ENCODE data around the gene PTPRM. TPM values are rescaled to one million over a fixed set of nuclear protein-coding genes. Genes with fewer than 3 reads are reported as not detected.

Gene PTPRM
- total RNA-seq, 4 donors from 2014 or later, result 62.7 to 94.0 (median 76.0) TPM

DNA sequence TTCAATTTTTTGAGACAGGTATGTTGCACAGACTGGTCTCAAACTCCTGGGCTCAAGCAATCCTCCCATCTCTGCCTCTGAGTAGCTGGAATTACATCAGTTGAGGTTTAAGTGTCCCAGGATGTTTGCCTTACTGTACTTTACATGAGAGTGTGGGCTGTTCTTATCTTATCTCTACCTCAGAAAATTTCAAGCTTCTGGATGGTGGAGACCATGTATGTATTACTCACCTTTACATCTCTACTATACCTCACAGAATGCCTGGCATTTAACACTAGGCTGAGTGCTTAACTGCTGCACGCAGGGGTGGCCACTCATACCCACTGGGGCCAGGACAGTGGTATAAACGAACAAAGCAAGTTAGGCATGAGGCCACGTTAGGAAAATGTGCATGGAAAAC is 770.1 kb downstream of the PTPRM start:
- WGBS, result 89% methylated on average over 3 of the region's 3 CpGs
- TF ChIP-seq POLR2A (IDR thresholded peaks at IDR 0.05; ENCODE audit: low read depth) (no peak), POLR2AphosphoS5 (IDR thresholded peaks at IDR 0.05) (no peak), EP300 (IDR thresholded peaks at IDR 0.05) (no peak)
- TF ChIP-seq, protein P1, sequence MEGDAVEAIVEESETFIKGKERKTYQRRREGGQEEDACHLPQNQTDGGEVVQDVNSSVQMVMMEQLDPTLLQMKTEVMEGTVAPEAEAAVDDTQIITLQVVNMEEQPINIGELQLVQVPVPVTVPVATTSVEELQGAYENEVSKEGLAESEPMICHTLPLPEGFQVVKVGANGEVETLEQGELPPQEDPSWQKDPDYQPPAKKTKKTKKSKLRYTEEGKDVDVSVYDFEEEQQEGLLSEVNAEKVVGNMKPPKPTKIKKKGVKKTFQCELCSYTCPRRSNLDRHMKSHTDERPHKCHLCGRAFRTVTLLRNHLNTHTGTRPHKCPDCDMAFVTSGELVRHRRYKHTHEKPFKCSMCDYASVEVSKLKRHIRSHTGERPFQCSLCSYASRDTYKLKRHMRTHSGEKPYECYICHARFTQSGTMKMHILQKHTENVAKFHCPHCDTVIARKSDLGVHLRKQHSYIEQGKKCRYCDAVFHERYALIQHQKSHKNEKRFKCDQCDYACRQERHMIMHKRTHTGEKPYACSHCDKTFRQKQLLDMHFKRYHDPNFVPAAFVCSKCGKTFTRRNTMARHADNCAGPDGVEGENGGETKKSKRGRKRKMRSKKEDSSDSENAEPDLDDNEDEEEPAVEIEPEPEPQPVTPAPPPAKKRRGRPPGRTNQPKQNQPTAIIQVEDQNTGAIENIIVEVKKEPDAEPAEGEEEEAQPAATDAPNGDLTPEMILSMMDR (IDR thresholded peaks at IDR 0.05), result no peak
- H3K27me3 ChIP-seq, result no peaks in the 10 kb centered on the region
- intact Hi-C loops (cut with DNase I), result no loop called here
- H3K4me1 ChIP-seq, result peaks cover 11 to 21% (median 18%) of the 10 kb centered on the region in 4 donors
- H3K9me3 ChIP-seq, result no peaks in the 10 kb centered on the region
- DNase-seq (ENCODE audit: extremely low spot score), result no peak
- no peak overlapping the region for H3K27ac ChIP-seq (replicated peaks in 1 of 4)
- no peaks in the 10 kb centered on the region for H3K36me3 ChIP-seq
- H3K4me3 ChIP-seq, result no peak overlapping the region

DNA sequence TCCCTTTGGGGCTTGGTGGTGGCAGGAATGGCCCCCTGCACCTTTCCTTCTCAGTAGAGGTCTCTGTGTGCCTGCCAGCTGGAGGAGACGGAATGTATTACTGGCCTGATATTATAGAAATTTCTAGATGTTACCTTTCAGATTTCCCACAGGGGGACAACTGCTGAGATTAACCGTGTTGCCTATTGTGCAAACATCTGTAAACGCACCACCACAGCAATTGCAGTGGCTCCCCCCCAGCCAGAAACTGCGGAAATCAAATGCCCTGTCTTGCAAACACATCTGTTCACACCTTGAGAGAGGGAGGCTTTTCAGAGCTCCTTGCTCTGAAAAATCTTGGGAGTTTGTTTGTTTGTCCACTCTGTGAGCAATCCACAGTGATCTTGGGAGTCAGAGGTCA is 772.1 kb downstream of the PTPRM start:
- Histone ChIP-seq H3K4me1 (peaks cover 11 to 25% (median 19%) of the 10 kb centered on the region in 4 donors), H3K27me3 (no peaks in the 10 kb centered on the region), H3K9me3 (no peaks in the 10 kb centered on the region), H3K36me3 (no peaks in the 10 kb centered on the region), H3K27ac (replicated peaks in 1 of 4) (no peak overlapping the region), H3K4me3 (no peak overlapping the region)
- no peak for TF ChIP-seq POLR2AphosphoS5 (IDR thresholded peaks at IDR 0.05)
- no peak for TF ChIP-seq EP300 (IDR thresholded peaks at IDR 0.05)
- TF ChIP-seq POLR2A (IDR thresholded peaks at IDR 0.05; ENCODE audit: low read depth), result no peak
- TF ChIP-seq, protein P1 (IDR thresholded peaks at IDR 0.05), result no peak
- 92% methylated on average over 4 of the region's 4 CpGs for WGBS
- intact Hi-C loops (cut with DNase I), result no loop called here
- DNase-seq (ENCODE audit: extremely low spot score), result no peak

GRCh38 chr18:8339952-8340351 is 772.8 kb downstream of the PTPRM start:
- no peaks in the 10 kb centered on the region for H3K27me3 ChIP-seq
- intact Hi-C loops (cut with DNase I), result no loop called here
- H3K36me3 ChIP-seq, result no peaks in the 10 kb centered on the region
- DNase-seq (ENCODE audit: extremely low spot score), result no peak
- 69% methylated on average over 10 of the region's 10 CpGs for WGBS
- H3K9me3 ChIP-seq, result no peaks in the 10 kb centered on the region
- H3K4me3 ChIP-seq, result no peak overlapping the region
- H3K27ac ChIP-seq (replicated peaks in 1 of 4), result no peak overlapping the region
- H3K4me1 ChIP-seq, result peaks cover 11 to 25% (median 19%) of the 10 kb centered on the region in 4 donors
- TF ChIP-seq EP300 (IDR thresholded peaks at IDR 0.05), result no peak
- TF ChIP-seq, protein P1 (IDR thresholded peaks at IDR 0.05), result no peak
- no peak for TF ChIP-seq POLR2AphosphoS5 (IDR thresholded peaks at IDR 0.05)
- no peak for TF ChIP-seq POLR2A (IDR thresholded peaks at IDR 0.05; ENCODE audit: low read depth)

GRCh38 chr18:8341481-8342230 is 774.5 kb downstream of the PTPRM start:
- no peak for DNase-seq (ENCODE audit: extremely low spot score)
- TF ChIP-seq POLR2AphosphoS5 (IDR thresholded peaks at IDR 0.05), result no peak
- TF ChIP-seq POLR2A (IDR thresholded peaks at IDR 0.05; ENCODE audit: low read depth), result no peak
- TF ChIP-seq, protein P1 (IDR thresholded peaks at IDR 0.05), result no peak
- TF ChIP-seq EP300 (IDR thresholded peaks at IDR 0.05), result no peak
- H3K27me3 ChIP-seq, result no peaks in the 10 kb centered on the region
- H3K27ac ChIP-seq (replicated peaks in 1 of 4), result no peak overlapping the region
- no peak overlapping the region for H3K4me3 ChIP-seq
- H3K9me3 ChIP-seq, result no peaks in the 10 kb centered on the region
- intact Hi-C loops (cut with DNase I), result no loop called here
- 44% methylated on average over 6 of the region's 6 CpGs for WGBS
- H3K36me3 ChIP-seq, result peaks cover 0 to 9% (median 3%) of the 10 kb centered on the region in 4 donors
- peaks cover 11 to 25% (median 19%) of the 10 kb centered on the region in 4 donors for H3K4me1 ChIP-seq

Data from esophagus muscularis mucosa (tissue), 4 donors.